Gastroesophageal sphincter (tissue), 4 donors: ENCODE measurements around the gene FBXO46. TPM values are rescaled to one million over a fixed set of nuclear protein-coding genes. Genes with fewer than 3 reads are reported as not detected.
A peak's percentile ranks its signal among the peaks of the same experiment; 100 is the strongest.

Source experiments
- ATAC-seq: fragments of 150-250 bp; one replicate; pipeline ENCODE4 v1.9.1; 2016; ENCODE audit warnings: mild to moderate bottlenecking, moderate library complexity
- H3K27ac ChIP-seq, 4 donors: fragments of 200-600 bp; sonication (generic) in 3 of 4; 1 replicate in 3 of 4; 2 replicates in 1 of 4; pipeline ENCODE4 v1.5.1; 2016 to 2019
- H3K27me3 ChIP-seq: fragments of 200-600 bp; sonication (generic); one replicate; pipeline ENCODE4 v1.5.1; 2019
- H3K36me3 ChIP-seq, 2 donors: fragments of 200-600 bp; sonication (generic); one replicate each; pipeline ENCODE4 v1.5.1; 2019; ENCODE audit warnings: control low read depth in 1 of 2
- H3K4me1 ChIP-seq, 3 donors: fragments of 200-600 bp; sonication (generic); 1 replicate in 2 of 3; 2 replicates in 1 of 3; pipeline ENCODE4 v1.5.1; 2016 to 2019; ENCODE audit warnings: control low read depth in 2 of 3
- H3K4me3 ChIP-seq, 2 donors: fragments of 200-600 bp; sonication (generic); one replicate each; pipeline ENCODE4 v1.5.1; 2019; ENCODE audit warnings: mild to moderate bottlenecking in 1 of 2, moderate library complexity in 1 of 2
- H3K9me3 ChIP-seq, 3 donors: fragments of 200-600 bp; sonication (generic); one replicate each; pipeline ENCODE4 v1.5.1; 2017 to 2019; ENCODE audit warnings: control low read depth in 2 of 3
- EP300 ChIP-seq: sonication (generic); formaldehyde crosslinking; IDR thresholded peaks from one replicate; pipeline ENCODE4 v1.6.1; 2017; ENCODE audit warnings: antibody characterized with exemption, mild to moderate bottlenecking
- POLR2A ChIP-seq, 2 donors: fragments of 450-650 bp; IDR thresholded peaks; one replicate each; pipeline ENCODE4 v1.6.1; 2017; ENCODE audit warnings: antibody characterized with exemption in 2 of 2, mild to moderate bottlenecking in 2 of 2, moderate library complexity in 1 of 2
- POLR2AphosphoS5 ChIP-seq: sonication (generic); formaldehyde crosslinking; IDR thresholded peaks from one replicate; pipeline ENCODE4 v1.6.1; 2017; ENCODE audit warnings: antibody characterized with exemption
- WGBS, 2 donors: methylation state at CpG; one replicate each; pipeline ENCODE4 v1.1.5; 2018; ENCODE audit warnings: low coverage in 1 of 2; 5-methylcytosine and 5-hydroxymethylcytosine counted together
- total RNA-seq, 4 donors: library from RNA; depleted of rRNA; stranded (reverse); fragments of >200 nt; gene quantifications; one replicate each; pipeline ENCODE4 v1.1.0, GENCODE V29; 2016
- TF ChIP-seq, protein P1 (sequence below), 4 experiments: fragments of 200-600 bp in 2 of 4; fragments of 450-650 bp in 2 of 4; sonication (generic) in 1 of 4; IDR thresholded peaks; one replicate each; pipeline ENCODE4 v1.5.1; 2017 to 2019; ENCODE audit warnings: antibody characterized with exemption in 4 of 4, mild to moderate bottlenecking in 2 of 4, moderate library complexity in 2 of 4

Gene FBXO46
- total RNA-seq, 4 donors from 2014 or later, result 12.1 to 20.5 (median 14.9) TPM

- H3K9me3 ChIP-seq, result no peaks in the 10 kb centered on the region
- H3K4me1 ChIP-seq, result peaks cover 0 to 29% (median 11%) of the 10 kb centered on the region in 3 donors
- H3K27ac ChIP-seq, result peak overlapping the region; percentile 80 to 93 (median 92)
- H3K4me3 ChIP-seq, result peak overlapping the region; percentile 69 to 93
- 0 to 3% methylated on average over 9 to 17 of the region's 24 CpGs for WGBS, 2 donors
- H3K27me3 ChIP-seq, result no peaks in the 10 kb centered on the region
- TF ChIP-seq POLR2AphosphoS5 (no peak), POLR2A (IDR thresholded peaks at IDR 0.05) (no peak), EP300 (no peak)
- TF ChIP-seq, protein P1, sequence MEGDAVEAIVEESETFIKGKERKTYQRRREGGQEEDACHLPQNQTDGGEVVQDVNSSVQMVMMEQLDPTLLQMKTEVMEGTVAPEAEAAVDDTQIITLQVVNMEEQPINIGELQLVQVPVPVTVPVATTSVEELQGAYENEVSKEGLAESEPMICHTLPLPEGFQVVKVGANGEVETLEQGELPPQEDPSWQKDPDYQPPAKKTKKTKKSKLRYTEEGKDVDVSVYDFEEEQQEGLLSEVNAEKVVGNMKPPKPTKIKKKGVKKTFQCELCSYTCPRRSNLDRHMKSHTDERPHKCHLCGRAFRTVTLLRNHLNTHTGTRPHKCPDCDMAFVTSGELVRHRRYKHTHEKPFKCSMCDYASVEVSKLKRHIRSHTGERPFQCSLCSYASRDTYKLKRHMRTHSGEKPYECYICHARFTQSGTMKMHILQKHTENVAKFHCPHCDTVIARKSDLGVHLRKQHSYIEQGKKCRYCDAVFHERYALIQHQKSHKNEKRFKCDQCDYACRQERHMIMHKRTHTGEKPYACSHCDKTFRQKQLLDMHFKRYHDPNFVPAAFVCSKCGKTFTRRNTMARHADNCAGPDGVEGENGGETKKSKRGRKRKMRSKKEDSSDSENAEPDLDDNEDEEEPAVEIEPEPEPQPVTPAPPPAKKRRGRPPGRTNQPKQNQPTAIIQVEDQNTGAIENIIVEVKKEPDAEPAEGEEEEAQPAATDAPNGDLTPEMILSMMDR (IDR thresholded peaks at IDR 0.05), result no peak
- peaks cover 0 to 35% of the 10 kb centered on the region in 2 donors for H3K36me3 ChIP-seq
- no peak for ATAC-seq
Measured at GRCh38 chr19:45716359-45717130, 14.2 kb downstream of the FBXO46 start.

GRCh38 chr19:45715139-45715538 lies 15.6 kb downstream of the FBXO46 start:
- Histone ChIP-seq H3K4me1 (peaks cover 0 to 40% (median 11%) of the 10 kb centered on the region in 3 donors), H3K9me3 (no peaks in the 10 kb centered on the region), H3K4me3 (no peak overlapping the region), H3K27me3 (no peaks in the 10 kb centered on the region), H3K27ac (peak overlapping the region in 1 of 4 donors; percentile 91), H3K36me3 (peaks cover 0 to 32% of the 10 kb centered on the region in 2 donors)
- ATAC-seq, result no peak
- TF ChIP-seq POLR2AphosphoS5, result no peak
- no peak for TF ChIP-seq POLR2A (IDR thresholded peaks at IDR 0.05)
- no peak for TF ChIP-seq EP300
- TF ChIP-seq, protein P1 (IDR thresholded peaks at IDR 0.05), result no peak
- WGBS, 2 donors, result 75 to 79% methylated on average over 3 of the region's 3 CpGs

- Histone ChIP-seq H3K9me3 (no peaks in the 10 kb centered on the region), H3K27ac (no peak overlapping the region), H3K4me3 (no peak overlapping the region), H3K27me3 (no peaks in the 10 kb centered on the region), H3K4me1 (peaks cover 0 to 35% (median 8%) of the 10 kb centered on the region in 3 donors), H3K36me3 (peaks cover 0 to 25% of the 10 kb centered on the region in 2 donors)
- no peak for ATAC-seq
- WGBS, 2 donors, result no CpG with 5 or more reads among the region's 15 CpGs
- TF ChIP-seq, protein P1 (IDR thresholded peaks at IDR 0.05), result no peak
- TF ChIP-seq POLR2AphosphoS5 (no peak), EP300 (no peak)
Measured at GRCh38 chr19:45713141-45713540, 17.6 kb downstream of the FBXO46 start.

DNA sequence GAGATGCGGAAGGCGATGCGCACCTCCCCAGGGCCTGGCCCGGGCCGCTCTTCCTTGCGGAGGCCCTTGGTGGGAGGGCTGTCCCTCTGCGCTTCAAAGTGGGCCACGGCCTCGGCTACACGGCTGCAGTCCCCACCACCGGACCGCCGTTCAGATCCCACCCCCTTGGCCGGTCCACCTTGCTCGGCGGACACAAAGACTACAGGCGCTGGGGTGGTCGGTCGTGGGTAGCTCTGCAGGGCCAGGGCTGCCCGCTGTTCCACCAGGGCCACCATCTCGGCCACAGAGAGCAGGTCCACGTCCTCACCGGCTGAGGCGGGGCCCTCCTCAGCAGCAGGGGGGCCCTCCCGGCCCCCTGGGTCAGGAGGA lies 18.0 kb downstream of the FBXO46 start:
- peaks cover 0 to 25% of the 10 kb centered on the region in 2 donors for H3K36me3 ChIP-seq
- no peak overlapping the region for H3K27ac ChIP-seq
- no CpG with 5 or more reads among the region's 25 CpGs for WGBS, 2 donors
- H3K9me3 ChIP-seq, result no peaks in the 10 kb centered on the region
- TF ChIP-seq EP300 (no peak), POLR2AphosphoS5 (no peak), POLR2A (IDR thresholded peaks at IDR 0.05) (no peak)
- TF ChIP-seq, protein P1 (IDR thresholded peaks at IDR 0.05), result no peak
- no peak overlapping the region for H3K4me3 ChIP-seq
- H3K4me1 ChIP-seq, result peaks cover 0 to 31% (median 5%) of the 10 kb centered on the region in 3 donors
- ATAC-seq, result no peak
- no peaks in the 10 kb centered on the region for H3K27me3 ChIP-seq
